Left renal cortex interstitium (tissue), 4 donors: ENCODE data around the gene ZNF516. TPM values are rescaled to one million over a fixed set of nuclear protein-coding genes. Genes with fewer than 3 reads are reported as not detected.
"Not testable (repeated sequence)": the region's sequence is repeated elsewhere in the genome, so short reads cannot be mapped to it uniquely, and the experiment has no call there.

Experiments
- DNase-seq, 4 donors: peaks; one replicate each; pipeline ENCODE4 v3.0.0-alpha.2; 2013; ENCODE audit warnings: low read depth in 4 of 4, low spot score in 2 of 4, missing footprints in 1 of 4
- polyA plus RNA-seq, 4 donors: library from polyadenylated mRNA; unstranded; fragments of 120-200 nt; gene quantifications; one replicate each; pipeline ENCODE4 v1.2.1, GENCODE V29; 2013; ENCODE audit not compliant: insufficient read length in 4 of 4

ZNF516 gene, protein sequence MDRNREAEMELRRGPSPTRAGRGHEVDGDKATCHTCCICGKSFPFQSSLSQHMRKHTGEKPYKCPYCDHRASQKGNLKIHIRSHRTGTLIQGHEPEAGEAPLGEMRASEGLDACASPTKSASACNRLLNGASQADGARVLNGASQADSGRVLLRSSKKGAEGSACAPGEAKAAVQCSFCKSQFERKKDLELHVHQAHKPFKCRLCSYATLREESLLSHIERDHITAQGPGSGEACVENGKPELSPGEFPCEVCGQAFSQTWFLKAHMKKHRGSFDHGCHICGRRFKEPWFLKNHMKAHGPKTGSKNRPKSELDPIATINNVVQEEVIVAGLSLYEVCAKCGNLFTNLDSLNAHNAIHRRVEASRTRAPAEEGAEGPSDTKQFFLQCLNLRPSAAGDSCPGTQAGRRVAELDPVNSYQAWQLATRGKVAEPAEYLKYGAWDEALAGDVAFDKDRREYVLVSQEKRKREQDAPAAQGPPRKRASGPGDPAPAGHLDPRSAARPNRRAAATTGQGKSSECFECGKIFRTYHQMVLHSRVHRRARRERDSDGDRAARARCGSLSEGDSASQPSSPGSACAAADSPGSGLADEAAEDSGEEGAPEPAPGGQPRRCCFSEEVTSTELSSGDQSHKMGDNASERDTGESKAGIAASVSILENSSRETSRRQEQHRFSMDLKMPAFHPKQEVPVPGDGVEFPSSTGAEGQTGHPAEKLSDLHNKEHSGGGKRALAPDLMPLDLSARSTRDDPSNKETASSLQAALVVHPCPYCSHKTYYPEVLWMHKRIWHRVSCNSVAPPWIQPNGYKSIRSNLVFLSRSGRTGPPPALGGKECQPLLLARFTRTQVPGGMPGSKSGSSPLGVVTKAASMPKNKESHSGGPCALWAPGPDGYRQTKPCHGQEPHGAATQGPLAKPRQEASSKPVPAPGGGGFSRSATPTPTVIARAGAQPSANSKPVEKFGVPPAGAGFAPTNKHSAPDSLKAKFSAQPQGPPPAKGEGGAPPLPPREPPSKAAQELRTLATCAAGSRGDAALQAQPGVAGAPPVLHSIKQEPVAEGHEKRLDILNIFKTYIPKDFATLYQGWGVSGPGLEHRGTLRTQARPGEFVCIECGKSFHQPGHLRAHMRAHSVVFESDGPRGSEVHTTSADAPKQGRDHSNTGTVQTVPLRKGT
- polyA plus RNA-seq: 10 to 100 TPM; 35.7 to 58.6 (median 48.4) TPM

- no peak for DNase-seq
These were observed at the start of gene ZNF516 for GRCh38 chr18:76495006-76495370. ZNF516 (minus strand) TSS chr18:76495242; CDS start chr18:76443054, 52,188 bp downstream.

GRCh38 chr18:76538846-76539245 lies 43.8 kb upstream of the ZNF516 start:
- DNase-seq: no peak

- no peak for DNase-seq
These were observed 42.6 kb upstream of the ZNF516 start for GRCh38 chr18:76537621-76538020.

DNA sequence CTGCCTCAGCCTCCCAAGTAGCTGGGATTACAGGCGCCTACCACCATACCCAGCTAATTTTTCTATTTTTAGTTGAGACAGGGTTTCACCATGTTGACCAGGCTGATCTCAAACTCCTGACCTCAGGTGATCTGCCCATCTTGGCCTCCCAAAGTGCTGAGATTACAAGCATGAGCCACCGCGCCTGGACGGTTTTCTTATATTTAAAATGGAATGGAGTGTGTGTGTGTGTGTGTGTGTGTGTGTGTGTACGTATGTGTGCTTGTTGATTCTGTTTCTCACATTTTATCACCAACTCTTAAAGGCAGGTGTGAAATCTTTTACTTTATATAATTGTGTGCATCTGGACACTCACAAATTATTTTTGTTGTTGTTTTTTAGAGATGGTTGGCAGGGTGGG lies 41.6 kb upstream of the ZNF516 start:
- DNase-seq: not testable (repeated sequence)

- DNase-seq: no peak
These were observed 37.8 kb upstream of the ZNF516 start for GRCh38 chr18:76532875-76533274.

GRCh38 chr18:76530846-76531245 lies 35.8 kb upstream of the ZNF516 start:
- no peak for DNase-seq

DNA sequence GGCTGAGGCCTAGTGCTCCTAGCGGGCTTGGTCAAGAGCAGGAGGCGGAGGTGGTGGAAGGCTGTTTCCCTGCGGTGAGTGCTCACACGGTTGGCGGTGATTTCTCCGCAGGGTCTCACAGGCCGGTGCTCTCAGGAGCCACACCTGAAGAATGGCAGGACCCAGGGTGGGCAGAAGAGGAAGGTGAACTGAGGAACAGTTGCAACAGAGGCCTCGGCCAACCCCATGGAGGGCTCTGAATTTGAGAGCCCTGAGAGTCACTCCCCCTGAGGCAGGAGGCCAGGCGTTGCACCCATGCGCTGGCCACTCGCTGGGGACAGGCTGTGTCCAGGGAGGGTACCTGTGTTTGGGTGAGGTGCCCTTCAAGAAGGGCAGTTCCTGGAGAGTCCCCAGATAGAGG lies 35.3 kb upstream of the ZNF516 start:
- no peak for DNase-seq

- no peak for DNase-seq
These were observed 34.4 kb upstream of the ZNF516 start for GRCh38 chr18:76529433-76529811.

GRCh38 chr18:76528477-76529432 lies 33.7 kb upstream of the ZNF516 start:
- DNase-seq: peak in 1 of 4 donors; percentile 73

DNA sequence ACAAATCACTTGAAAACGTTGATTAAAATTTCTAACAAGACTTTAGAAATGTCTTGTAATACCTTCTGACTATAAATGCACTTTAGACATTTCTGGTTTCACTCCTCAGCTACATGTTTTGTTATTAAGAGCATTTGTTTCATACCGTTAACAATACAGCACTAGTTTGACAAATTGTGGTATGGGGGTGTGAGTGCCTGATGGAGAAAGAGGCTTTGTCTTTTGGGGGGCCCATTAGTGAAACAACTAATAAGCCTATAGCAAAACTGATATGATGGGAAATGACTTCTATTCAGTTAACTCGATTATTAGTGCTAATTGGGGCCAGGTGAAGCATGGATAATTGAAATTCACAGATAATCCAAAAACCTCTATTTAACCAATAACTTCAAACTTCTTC lies 30.9 kb upstream of the ZNF516 start:
- no peak for DNase-seq

DNA sequence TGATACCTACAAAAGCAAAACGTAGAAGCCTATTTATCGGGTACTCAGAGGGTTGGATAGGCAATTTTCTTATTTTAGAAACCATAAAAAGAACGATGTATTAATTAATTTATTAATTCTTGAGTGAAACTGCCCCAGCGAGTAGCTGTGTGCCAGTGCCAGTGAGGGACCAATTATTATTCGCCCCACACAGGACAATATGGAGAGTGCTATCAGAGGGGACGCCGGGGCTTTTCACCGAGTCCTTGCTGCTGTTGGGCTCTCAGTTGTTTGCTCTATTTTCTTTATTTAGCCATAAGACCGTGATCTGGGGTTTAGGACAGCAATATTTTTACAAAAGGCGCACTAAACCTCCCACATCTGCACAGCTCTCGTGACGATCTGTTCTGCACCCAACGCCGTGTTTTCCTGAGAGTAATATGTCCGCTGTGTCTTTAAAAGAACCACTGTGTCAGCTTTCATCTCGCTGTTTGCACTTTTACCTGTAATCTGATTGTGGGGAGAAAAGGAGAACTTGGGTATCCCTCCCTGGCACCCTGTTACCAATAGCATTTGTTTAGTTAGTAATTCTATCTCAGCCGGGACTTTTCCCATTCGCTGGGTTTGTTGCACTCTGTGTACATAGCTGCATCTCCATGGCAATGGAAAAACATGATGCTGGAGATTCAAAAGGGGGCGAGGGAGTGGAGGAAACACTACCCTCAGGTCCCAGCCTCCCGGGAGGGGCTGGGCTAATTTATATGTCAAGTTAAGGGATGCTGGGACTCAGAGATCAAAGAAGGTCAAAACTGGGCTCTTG lies 30.1 kb upstream of the ZNF516 start:
- DNase-seq: peak; percentile 89 to 95 (median 92)

DNA sequence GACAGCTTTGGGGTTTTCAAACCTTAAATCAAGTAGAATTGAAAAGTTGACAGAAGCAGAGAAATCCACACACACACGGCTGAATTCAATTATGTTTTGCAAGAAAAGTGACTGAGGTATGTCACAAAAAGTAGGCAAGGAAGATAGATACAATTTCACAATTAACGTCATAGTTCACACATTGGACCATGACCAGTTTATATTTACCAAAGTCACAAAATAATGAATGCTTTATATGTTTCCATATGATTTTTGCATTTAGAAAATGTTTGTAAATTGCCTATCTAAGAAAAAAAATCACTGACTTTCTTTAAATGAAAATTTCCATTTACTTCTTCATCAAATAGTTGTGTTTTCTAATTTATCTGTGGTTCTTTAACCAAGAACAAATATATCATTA lies 29.4 kb upstream of the ZNF516 start:
- no peak for DNase-seq

DNA sequence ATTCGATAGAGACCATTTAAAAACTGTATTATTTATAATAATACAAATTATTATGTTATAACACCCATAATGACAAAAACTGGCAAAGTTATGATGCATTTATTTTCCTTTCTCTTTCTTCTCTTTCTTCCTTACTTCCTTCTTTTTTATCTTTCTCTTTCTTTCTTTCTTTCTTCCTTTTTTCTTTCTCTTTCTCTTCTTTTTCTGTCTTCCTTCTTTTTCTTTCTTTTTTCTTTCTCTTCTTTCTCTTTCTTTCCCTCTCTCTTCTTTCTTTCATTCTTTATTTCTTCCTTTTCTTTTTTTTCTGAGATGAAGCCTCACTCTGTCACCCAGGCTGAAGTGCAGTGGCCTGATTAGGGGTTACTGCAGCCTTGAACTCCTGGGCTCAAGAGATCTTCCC lies 27.5 kb upstream of the ZNF516 start:
- no peak for DNase-seq

DNA sequence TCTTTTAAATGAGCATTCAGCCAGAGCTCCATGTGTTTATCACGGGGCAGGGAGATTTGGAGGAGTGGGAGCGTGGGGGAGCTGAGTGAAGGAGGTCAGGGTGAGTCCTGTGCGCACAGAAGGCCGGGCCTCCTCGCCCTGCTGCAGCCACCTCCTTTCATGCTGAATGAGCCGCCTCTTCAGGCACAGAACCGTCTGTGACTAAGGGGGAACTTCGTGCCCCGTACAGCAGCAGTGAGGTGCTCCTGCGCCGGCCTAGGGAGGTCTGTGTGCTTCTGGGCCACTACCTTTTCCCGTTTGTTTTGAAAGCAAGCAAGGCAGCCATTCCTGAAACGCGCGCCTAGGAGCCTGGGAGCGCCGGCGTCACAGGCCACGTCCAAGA lies 27.1 kb upstream of the ZNF516 start:
- DNase-seq: no peak

DNA sequence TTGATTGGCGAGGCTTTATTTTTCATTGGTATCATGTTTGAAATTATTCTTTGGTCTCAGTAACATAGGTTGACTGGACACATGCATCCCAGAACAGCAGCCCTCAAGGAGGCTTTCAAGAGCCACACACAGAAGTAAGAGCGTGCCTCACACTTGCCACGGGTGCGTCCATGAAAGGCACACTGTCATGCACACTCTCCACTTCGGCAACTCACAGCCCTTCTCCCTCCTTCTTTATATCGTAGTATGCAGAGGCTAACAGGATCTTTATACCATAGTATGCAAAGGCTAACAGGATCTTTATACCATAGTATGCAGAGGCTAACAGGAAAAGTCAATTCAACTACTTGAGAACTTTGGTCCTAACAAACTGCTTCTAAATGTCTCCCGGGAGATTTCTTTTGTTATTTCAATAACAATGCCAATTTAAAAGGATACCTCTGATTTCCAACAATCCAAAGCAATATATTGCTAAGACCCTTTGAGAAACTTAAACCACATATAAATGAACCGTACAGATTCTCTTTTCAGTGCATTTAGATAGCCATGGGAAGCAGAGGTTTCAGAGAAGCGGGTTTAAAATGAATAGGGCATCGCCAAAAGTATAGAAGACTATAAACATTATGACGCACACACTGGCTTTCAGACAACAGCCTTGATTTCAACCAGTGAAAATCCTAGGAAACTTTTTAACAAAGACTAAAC lies 26.5 kb upstream of the ZNF516 start:
- DNase-seq: no peak

- DNase-seq: no peak
These were observed 24.0 kb upstream of the ZNF516 start for GRCh38 chr18:76518860-76519538.

GRCh38 chr18:76518123-76518859 lies 23.2 kb upstream of the ZNF516 start:
- DNase-seq: no peak
